Activated T-helper 2 cell treated with anti-CD3 and anti-CD28 coated beads, Interferon-gamma antibody, Interleukin-2, Interleukin-4, amounts not matched to agents 10 μg/mL and 5 μg/mL and 100 μg/mL, durations not matched to agents 14 hours and 24 hours and 36 hours (primary cell): ENCODE results near the gene ADH1A. TPM values are rescaled to one million over a fixed set of nuclear protein-coding genes. Genes with fewer than 3 reads are reported as not detected.

Experiments used
- DNase-seq: peaks from one replicate; pipeline ENCODE4 v3.0.0; 2021; ENCODE audit warnings: low spot score
- H3K27ac Mint-ChIP-seq: one replicate; pipeline ENCODE4 v1.8.0; 2021; ENCODE audit warnings: mixed read lengths
- H3K27me3 Mint-ChIP-seq: one replicate; pipeline ENCODE4 v1.8.0; 2021; ENCODE audit warnings: low read depth, mixed read lengths
- H3K36me3 Mint-ChIP-seq: one replicate; pipeline ENCODE4 v1.8.0; 2021; ENCODE audit warnings: low read depth, mixed read lengths
- H3K4me1 Mint-ChIP-seq: one replicate; pipeline ENCODE4 v1.8.0; 2021; ENCODE audit warnings: low read depth, mixed read lengths
- H3K4me3 Mint-ChIP-seq: one replicate; pipeline ENCODE4 v1.8.0; 2021; ENCODE audit warnings: low read depth, mild to moderate bottlenecking, moderate library complexity, mixed read lengths
- H3K9me3 Mint-ChIP-seq: one replicate; pipeline ENCODE4 v1.8.0; 2021; ENCODE audit warnings: mixed read lengths
- intact Hi-C: fragments of 100-400 bp; cut with micrococcal nuclease; formaldehyde crosslinking; loops from one replicate; pipeline ENCODE4 v1.15.1; 2023
- total RNA-seq: library from RNA; stranded (reverse); gene quantifications from 2 replicates; pipeline ENCODE4 v1.2.3, GENCODE V29; 2022

The ADH1A gene
- total RNA-seq, 1 donor from 2014 or later = not detected

DNA sequence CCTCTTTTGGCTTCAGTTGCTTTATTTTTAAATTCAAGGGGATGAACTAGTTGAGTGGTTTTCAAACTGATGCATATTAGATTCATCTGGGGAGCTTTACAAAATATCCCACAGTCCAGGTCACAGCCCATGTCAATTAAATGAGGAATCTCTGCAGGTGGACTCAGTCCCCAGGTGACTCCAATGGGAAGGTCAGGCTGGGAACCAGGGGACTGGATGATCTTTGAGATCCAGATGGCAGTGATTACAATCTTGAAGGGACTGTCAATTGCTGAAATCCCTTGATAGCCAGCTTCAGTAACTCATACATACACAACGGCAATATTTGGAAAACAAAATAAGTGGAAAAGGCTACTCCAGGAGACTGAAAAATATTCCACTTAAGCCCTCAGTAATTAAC lies 23.4 kb upstream of the ADH1A start:
- Mint-ChIP-seq H3K4me1 (no peaks in the 10 kb centered on the region), H3K36me3 (no peaks in the 10 kb centered on the region), H3K9me3 (no peaks in the 10 kb centered on the region), H3K27ac (no peak overlapping the region), H3K27me3 (no peaks in the 10 kb centered on the region), H3K4me3 (no peak overlapping the region)
- DNase-seq = no peak
- intact Hi-C loops = no loop called here

DNA sequence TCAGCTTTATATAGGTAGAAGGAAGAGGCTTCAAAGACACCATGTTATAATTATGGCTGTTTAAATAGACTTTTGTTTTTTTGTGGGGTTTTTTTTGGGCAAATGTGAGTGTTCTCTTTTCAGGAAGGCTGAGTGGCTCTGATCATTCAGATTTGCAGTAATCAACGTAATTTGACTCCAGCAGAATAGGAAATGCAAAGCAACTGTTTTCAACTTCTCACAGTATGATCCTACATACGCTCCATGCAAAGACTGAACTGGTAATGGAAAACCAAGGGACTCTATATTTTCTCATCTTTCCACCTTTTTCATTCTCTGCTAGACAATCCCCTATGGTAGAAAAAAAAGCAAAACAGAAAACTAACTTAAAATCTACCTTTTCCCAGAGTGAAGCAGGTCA lies 19.6 kb upstream of the ADH1A start:
- Mint-ChIP-seq H3K4me3 (no peak overlapping the region), H3K27ac (no peak overlapping the region), H3K36me3 (no peaks in the 10 kb centered on the region), H3K4me1 (no peaks in the 10 kb centered on the region), H3K27me3 (no peaks in the 10 kb centered on the region), H3K9me3 (no peaks in the 10 kb centered on the region)
- DNase-seq = no peak
- intact Hi-C loops = no loop called here

DNA sequence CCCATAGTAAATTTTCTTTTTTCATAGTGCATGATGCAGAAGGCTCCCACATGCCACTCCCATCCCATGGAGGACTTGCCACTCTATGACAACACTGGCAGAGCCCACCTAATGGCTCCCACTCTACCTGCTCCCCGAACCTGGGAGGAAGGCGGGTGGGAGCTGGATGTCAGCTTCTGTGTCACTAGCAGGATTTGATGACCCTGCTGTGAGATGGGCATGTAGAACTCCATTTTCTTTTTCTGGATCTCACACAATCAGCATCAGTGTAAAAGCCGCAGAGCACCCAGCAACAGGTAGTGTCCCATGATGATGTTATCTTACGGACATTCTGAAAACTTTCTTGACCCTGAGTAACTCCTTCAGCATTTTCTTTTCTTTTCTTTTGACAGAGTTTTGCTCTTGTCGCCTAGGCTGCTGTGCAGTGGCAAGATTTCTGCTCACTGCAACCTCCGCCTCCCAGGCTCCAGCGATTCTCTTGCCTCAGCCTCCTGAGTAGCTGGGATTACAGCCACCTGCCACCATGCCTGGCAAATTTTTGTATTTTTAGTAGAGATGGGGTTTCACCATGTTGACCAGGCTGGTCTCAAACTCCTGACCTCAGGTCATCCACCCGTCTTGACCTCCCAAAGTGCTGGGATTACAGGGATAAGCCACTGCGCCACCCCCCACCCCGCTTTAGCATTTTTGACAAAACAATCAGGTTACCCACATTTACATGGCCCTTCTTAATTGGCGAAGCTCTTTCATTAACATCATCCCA lies 15.0 kb upstream of the ADH1A start:
- Mint-ChIP-seq H3K36me3 (no peaks in the 10 kb centered on the region), H3K4me1 (no peaks in the 10 kb centered on the region), H3K4me3 (no peak overlapping the region), H3K9me3 (peaks cover 4% of the 10 kb centered on the region), H3K27me3 (no peaks in the 10 kb centered on the region), H3K27ac (no peak overlapping the region)
- no peak for DNase-seq
- intact Hi-C loops = no loop called here

DNA sequence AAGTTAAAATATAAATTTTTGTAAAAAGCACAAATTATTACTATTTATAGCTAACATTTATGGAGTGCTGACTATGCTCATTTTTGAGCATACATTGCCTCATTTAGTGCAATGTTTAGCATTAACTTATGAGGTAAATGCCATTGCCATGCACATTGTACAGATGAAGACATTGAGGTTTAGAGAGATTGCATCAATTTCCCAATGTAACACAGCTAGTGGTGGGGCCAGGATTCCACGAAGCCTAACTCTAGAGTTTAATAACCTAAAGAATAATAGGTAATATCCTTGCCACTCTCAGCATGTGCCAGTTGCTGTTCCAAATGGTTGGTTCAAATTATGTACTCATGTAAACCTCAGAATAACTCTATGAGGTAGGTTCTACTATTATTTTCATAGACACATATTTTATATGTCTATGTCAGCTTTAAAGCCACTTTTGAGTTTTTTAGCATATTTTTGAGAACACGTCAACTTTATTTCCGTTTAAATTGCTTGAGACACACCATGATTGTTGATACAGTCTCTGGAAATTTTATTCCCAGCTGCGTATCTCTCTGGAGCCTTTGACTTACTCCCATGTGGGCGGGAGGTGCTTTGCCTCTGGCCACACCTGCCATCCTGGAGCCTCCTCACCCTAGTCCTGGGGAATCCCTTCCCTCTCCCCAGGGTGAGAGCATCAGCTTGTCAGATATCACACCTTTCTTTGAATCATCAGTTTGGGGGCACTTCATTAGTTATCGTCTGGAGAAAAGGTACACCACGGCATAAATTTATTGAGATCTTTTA lies 10.8 kb upstream of the ADH1A start:
- H3K27me3 Mint-ChIP-seq = no peaks in the 10 kb centered on the region
- H3K9me3 Mint-ChIP-seq = peaks cover 4% of the 10 kb centered on the region
- no peak for DNase-seq
- no peaks in the 10 kb centered on the region for H3K4me1 Mint-ChIP-seq
- no peak overlapping the region for H3K4me3 Mint-ChIP-seq
- no peaks in the 10 kb centered on the region for H3K36me3 Mint-ChIP-seq
- intact Hi-C loops = no loop called here
- H3K27ac Mint-ChIP-seq = no peak overlapping the region

DNA sequence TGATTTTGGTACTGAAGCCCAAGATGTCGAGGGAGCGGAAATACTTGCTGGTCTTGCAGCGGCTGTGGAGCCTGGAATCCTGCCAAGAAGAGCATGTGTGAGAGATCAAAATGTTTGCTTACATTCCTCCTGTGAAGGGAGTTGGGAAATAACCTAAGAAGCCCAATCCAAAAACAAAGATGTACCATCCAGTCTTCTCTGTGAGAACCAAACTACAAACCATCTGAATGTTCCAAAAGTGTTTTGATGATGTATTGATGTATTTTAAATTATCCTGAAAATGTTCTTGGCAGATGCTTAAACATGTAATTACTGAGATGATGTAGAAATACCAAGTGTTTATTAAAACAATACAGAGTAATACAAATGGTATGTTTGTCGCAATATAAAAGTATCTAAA lies 10.1 kb upstream of the ADH1A start:
- Mint-ChIP-seq H3K4me3 (no peak overlapping the region), H3K36me3 (no peaks in the 10 kb centered on the region), H3K27ac (no peak overlapping the region), H3K4me1 (no peaks in the 10 kb centered on the region), H3K9me3 (peaks cover 4% of the 10 kb centered on the region), H3K27me3 (no peaks in the 10 kb centered on the region)
- DNase-seq = no peak
- intact Hi-C loops = no loop called here

DNA sequence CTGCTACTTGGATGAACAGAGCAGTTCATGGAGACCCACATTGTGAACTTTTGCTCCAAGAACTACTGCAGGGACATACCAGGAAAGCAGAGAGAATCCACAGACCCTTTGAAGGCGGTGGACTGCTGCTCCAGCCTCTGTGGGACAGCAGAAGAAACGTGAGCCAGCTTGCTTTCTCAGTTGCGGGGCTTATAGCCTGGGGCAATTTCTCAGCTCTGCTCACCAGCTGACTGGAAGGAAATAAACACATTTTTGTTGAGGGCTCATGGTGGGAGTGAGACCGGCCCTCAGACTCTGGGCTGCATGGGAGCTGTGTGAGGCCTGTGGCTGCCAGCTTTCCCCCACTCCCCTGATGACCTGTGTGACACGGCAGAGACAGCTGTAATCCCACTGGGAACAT lies 2.6 kb upstream of the ADH1A start:
- DNase-seq = no peak
- Mint-ChIP-seq H3K36me3 (no peaks in the 10 kb centered on the region), H3K9me3 (peaks cover 4% of the 10 kb centered on the region), H3K4me3 (no peak overlapping the region), H3K27ac (no peak overlapping the region), H3K4me1 (no peaks in the 10 kb centered on the region), H3K27me3 (no peaks in the 10 kb centered on the region)
- intact Hi-C loops = no loop called here

DNA sequence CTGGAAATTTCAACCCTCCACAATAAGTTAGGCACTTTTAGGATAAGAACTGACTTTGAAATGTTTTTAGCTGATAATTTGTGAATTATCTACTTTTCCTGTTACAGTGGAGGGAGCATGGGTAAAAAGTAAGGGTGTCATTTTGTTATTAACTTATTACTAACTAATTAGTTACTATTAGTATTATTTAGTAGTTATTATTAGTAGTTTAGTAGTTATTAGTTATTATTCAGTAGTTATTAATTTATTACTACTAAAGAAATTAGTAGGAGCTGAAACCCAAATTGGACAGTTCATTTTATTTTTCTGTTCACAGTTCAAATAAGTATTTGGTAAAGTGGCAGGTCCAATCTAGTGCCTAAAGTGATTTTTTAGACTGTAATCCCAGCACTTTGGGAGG lies 5.4 kb downstream of the ADH1A start:
- no peak overlapping the region for H3K27ac Mint-ChIP-seq
- intact Hi-C loops = no loop called here
- no peaks in the 10 kb centered on the region for H3K27me3 Mint-ChIP-seq
- no peak for DNase-seq
- H3K36me3 Mint-ChIP-seq = no peaks in the 10 kb centered on the region
- H3K4me1 Mint-ChIP-seq = no peaks in the 10 kb centered on the region
- no peaks in the 10 kb centered on the region for H3K9me3 Mint-ChIP-seq
- no peak overlapping the region for H3K4me3 Mint-ChIP-seq

DNA sequence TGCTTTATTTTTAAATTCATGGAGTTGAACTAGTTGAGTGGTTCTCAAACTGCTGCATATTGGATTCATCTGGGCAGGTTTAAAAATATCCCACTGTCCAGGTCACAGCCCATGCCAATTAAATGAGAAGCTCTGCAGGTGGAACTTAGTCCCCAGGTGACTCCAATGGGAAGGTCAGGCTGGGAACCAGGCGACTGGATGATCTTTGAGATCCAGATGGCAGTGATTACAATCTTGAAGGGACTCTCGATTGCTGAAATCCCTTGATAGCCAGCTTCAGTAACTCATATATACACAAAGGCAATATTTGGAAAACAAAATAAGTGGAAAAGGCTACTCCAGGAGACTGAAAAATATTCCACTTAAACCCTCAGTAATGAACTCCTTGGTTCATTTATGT lies 8.1 kb downstream of the ADH1A start:
- intact Hi-C loops = no loop called here
- H3K27ac Mint-ChIP-seq = no peak overlapping the region
- H3K27me3 Mint-ChIP-seq = peaks cover 1% of the 10 kb centered on the region
- H3K4me1 Mint-ChIP-seq = no peaks in the 10 kb centered on the region
- no peak for DNase-seq
- no peak overlapping the region for H3K4me3 Mint-ChIP-seq
- H3K9me3 Mint-ChIP-seq = no peaks in the 10 kb centered on the region
- H3K36me3 Mint-ChIP-seq = no peaks in the 10 kb centered on the region

DNA sequence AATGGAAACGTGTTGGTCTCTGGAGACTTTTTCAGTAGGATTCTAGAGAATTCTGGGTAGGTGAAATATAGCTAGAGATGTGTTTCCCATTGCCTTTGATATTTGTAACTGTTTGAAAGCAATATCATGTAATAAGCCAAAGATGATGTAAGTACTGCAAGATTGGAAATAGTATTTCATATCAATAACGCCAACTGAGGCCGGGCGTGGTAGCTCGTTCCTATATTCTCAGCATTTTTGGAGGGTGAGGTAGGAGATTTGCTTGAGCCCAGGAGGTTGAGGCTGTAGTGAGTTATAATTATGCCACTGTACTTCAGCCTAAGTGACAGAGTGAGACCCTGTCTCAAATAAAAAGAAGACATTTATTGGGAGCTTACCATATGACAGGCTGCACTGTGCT lies 9.5 kb downstream of the ADH1A start:
- Mint-ChIP-seq H3K4me1 (no peaks in the 10 kb centered on the region), H3K27ac (no peak overlapping the region), H3K4me3 (no peak overlapping the region), H3K9me3 (no peaks in the 10 kb centered on the region), H3K36me3 (no peaks in the 10 kb centered on the region), H3K27me3 (peaks cover 1% of the 10 kb centered on the region)
- DNase-seq = no peak
- intact Hi-C loops = no loop called here

DNA sequence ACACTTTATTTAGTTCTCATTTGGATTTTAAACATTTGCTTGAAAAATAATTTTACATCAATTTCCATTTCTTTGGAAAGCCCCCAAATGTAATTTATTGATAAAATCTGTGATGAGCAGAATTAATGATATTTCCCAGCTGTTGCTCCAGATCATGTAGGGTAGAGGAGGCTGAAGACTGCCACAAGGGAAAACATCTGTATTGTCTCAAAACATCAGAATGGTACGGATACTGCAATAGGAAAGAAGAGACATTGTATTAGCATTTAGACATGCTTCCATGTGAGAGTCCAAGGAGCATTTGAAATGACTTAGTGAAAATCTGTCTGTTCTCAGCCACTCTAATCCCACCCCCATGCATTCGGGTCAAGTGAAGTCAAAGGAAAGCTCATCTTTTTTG lies 14.4 kb downstream of the ADH1A start:
- H3K4me3 Mint-ChIP-seq = no peak overlapping the region
- no peak overlapping the region for H3K27ac Mint-ChIP-seq
- intact Hi-C loops = no loop called here
- DNase-seq = no peak
- H3K9me3 Mint-ChIP-seq = no peaks in the 10 kb centered on the region
- no peaks in the 10 kb centered on the region for H3K36me3 Mint-ChIP-seq
- H3K27me3 Mint-ChIP-seq = peaks cover 1% of the 10 kb centered on the region
- H3K4me1 Mint-ChIP-seq = no peaks in the 10 kb centered on the region

DNA sequence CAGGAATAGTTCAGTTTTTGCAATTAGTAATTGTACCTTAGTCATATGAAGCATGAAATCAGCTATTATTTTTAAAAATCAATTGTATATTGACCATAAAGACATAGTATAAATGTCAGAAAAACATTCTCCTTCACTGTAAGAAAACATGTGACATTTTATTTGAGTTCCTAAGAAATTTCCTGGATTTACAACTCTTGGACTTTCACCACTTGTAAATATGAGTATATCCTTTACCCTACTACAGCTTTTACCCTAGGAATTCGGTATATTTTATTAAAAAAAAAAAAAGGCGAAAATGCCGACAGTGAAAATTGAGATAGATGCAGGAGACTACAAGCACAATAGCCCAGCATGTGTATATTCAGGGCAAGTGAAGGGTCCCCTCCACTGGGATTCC lies 14.9 kb downstream of the ADH1A start:
- Mint-ChIP-seq H3K4me1 (no peaks in the 10 kb centered on the region), H3K9me3 (no peaks in the 10 kb centered on the region), H3K27ac (no peak overlapping the region), H3K36me3 (no peaks in the 10 kb centered on the region), H3K4me3 (no peak overlapping the region), H3K27me3 (peaks cover 1% of the 10 kb centered on the region)
- intact Hi-C loops = no loop called here
- no peak for DNase-seq

DNA sequence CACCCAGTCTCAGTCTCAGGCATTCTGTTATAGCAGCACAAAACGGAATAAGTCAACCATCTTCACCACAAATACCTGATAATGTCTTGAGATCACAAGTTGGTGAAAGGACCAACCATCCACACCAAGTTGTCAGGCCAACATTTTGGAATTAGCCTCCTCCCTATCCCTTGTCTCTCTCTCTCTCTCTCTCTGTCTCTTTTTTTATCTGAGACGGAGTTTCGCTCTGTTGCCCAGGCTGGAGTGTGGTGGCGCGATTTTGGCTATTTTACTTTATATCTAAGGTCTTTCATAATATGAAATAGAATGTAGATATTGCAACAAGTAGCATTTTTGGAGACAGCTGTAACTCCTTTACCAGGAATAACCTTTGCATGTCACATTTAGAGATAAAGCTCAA lies 15.7 kb downstream of the ADH1A start:
- Mint-ChIP-seq H3K4me1 (no peaks in the 10 kb centered on the region), H3K4me3 (no peak overlapping the region), H3K27ac (no peak overlapping the region), H3K36me3 (no peaks in the 10 kb centered on the region), H3K9me3 (no peaks in the 10 kb centered on the region), H3K27me3 (peaks cover 1% of the 10 kb centered on the region)
- DNase-seq = no peak
- intact Hi-C loops = no loop called here

DNA sequence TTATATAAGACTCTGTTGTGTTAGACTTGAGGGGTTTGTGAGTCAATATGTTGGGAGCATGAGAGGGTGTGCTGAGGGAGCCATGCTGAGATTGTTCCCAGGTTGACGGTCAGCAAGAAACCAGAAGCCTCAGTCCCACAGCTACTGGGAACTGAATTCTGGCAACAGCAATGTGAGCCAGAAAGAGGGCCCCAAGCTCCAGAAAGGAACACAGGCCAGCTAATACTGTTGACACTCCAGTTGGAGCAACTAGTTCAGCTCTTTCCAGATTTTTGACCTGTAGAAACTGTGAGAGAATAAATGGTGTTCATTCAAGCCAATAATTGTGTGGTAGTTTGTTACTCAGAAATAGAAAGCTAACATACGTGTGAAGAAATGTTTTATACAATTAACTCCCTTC lies 17.1 kb downstream of the ADH1A start:
- no peak overlapping the region for H3K4me3 Mint-ChIP-seq
- H3K27ac Mint-ChIP-seq = no peak overlapping the region
- peaks cover 1% of the 10 kb centered on the region for H3K27me3 Mint-ChIP-seq
- DNase-seq = no peak
- H3K4me1 Mint-ChIP-seq = no peaks in the 10 kb centered on the region
- no peaks in the 10 kb centered on the region for H3K9me3 Mint-ChIP-seq
- H3K36me3 Mint-ChIP-seq = no peaks in the 10 kb centered on the region
- intact Hi-C loops = no loop called here
